Astrocyte of the hippocampus (primary cell): Measurements from ENCODE around the gene TP53BP1.
A peak's percentile ranks its signal among the peaks of the same experiment; 100 is the strongest.
"Not testable (repeated sequence)": the region's sequence is repeated elsewhere in the genome, so short reads cannot be mapped to it uniquely, and the experiment has no call there.

ENCODE experiments used
- DNase-seq: peaks from one replicate; pipeline ENCODE4 v3.0.0; 2011; ENCODE audit warnings: low read depth, low spot score

The TP53BP1 gene

DNA sequence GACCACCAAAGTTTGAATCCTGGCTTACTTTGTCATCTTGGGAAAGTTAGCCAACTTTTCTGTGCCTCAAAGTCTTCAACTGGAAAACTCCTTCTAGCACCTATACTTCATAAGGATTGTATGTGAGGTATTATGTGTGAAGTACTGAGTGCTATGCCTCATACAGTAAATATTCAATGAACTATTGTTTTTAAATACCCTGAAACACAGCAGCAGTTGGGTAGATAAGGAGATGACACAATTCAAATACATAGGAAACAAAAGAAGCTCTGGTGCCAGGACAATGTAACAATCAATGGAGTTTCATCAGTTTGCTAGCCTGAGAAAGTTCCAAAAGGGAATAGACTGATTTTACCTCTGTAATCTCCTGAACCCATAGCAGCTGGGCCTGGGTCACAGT is 78.8 kb downstream of the TP53BP1 start:
- DNase-seq, result no peak

GRCh38 chr15:43412096-43412495 is 80.9 kb downstream of the TP53BP1 start:
- DNase-seq, result no peak

- DNase-seq, result peak; percentile 16
Observed at GRCh38 chr15:43410572-43411214, 82.3 kb downstream of the TP53BP1 start.

DNA sequence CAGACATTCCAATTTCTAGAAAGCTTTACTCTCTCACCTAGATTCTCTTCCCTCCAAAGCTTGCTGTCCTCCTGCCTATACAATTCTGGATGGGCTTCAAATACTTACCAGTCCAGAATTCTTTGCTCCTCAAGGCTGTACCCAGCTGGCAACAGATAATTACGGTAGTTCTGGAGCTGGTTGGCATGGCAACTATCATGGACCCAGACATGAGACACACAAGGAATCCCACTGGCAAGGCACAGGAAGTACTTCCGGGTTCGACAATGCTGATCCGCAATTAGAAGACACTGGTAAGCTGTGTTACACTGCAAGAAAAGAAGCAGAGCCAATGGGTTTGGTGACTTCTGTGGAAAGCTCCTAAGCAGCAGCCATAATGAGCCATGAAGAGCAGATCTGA is 84.2 kb downstream of the TP53BP1 start:
- no peak for DNase-seq

- no peak for DNase-seq
Observed at GRCh38 chr15:43406808-43407207, 86.1 kb downstream of the TP53BP1 start.

- DNase-seq, result no peak
Observed at GRCh38 chr15:43406189-43406588, 86.8 kb downstream of the TP53BP1 start.

GRCh38 chr15:43404130-43404529 is 88.8 kb downstream of the TP53BP1 start:
- DNase-seq, result no peak

- no peak for DNase-seq
Observed at GRCh38 chr15:43403616-43404015, 89.3 kb downstream of the TP53BP1 start.

DNA sequence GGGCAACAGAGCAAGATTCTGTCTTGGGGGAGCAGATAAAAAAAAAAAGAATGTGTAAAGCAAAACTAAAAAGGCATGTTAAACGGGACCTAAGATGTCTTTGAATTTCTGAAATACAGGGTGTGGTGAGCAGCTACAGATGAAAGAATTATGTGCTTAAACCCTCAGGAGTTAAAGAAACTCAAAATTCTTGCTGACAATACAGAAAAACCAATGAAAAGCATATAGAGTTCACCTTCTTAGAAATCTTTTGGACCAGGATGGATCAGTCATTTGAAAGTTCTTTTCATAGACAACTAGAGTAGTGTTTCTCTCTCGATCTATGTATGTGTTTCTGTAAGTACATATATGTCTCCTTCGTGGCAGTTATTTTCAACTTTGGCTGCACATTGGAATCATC is 90.7 kb downstream of the TP53BP1 start:
- no peak for DNase-seq

- not testable (repeated sequence) for DNase-seq
Observed at GRCh38 chr15:43393592-43393991, 99.4 kb downstream of the TP53BP1 start.

GRCh38 chr15:43390723-43391122 is 102.2 kb downstream of the TP53BP1 start:
- DNase-seq, result peak; percentile 11

GRCh38 chr15:43383070-43383469 is 109.9 kb downstream of the TP53BP1 start:
- peak; percentile 50 for DNase-seq

- no peak for DNase-seq
Observed at GRCh38 chr15:43382310-43382709, 110.6 kb downstream of the TP53BP1 start.

DNA sequence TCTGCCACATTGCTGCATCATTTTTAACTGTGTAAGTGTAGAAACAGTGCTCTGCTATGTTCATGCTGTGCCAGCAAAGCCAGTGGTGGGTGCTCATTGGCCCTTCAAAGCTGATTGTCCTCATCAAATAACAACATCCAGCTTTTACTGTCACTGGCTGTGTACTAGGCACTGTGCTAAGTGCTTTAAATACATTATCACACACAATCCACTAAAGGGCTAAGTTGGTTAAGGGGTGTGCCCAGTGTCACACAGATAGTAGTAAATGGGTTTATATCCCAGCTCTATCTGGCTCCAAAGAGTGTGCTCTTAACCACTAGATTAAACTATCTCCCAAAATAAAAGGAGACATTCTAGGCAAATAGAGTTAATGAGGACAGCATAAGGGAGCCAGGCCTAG is 114.4 kb downstream of the TP53BP1 start:
- no peak for DNase-seq

DNA sequence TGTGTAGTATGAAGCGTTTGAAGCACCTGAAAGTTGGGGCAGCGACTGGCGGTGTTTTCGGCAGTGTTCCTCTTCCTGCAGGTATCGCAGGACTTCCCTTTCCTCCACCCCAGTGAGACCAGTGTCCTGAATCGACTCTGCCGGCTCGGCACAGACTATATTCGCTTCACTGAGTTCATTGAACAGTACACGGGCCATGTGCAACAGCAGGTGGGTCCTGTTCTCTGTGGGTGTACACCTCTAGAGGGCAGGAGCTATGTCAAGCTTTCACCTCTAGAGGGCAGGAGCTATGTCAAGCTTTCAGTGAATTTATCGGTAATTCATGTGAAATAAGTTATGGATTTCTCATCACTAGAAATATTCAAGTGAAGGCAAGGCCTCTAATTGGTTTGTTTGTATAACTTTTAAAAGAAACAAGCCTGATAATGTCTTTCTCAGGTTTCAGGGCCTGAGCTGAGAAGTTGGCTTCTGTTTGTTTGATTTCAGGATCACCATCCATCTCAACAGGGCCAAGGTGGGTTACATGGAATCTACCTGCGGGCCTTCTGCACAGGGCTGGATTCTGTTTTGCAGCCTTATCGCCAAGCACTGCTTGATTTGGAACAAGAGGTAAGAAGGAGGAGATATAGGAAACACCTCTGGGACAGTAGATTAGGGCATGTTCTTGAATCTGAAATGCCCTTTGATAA is 116.8 kb downstream of the TP53BP1 start:
- peak; percentile 41 for DNase-seq

GRCh38 chr15:43370975-43371974 is 121.7 kb downstream of the TP53BP1 start, which contains the start of the genes TUBGCP4 and ZSCAN29:
TUBGCP4 (plus strand) TSS chr15:43371101; CDS start chr15:43371355, 254 bp downstream.
ZSCAN29 (minus strand) TSS chr15:43371043; CDS start chr15:43369913, 1,130 bp downstream.
- peak; percentile 92 for DNase-seq

- peak; percentile 48 for DNase-seq
Observed at GRCh38 chr15:43370310-43370974, 122.5 kb downstream of the TP53BP1 start.

GRCh38 chr15:43361313-43361903 is 131.5 kb downstream of the TP53BP1 start:
- DNase-seq, result no peak

DNA sequence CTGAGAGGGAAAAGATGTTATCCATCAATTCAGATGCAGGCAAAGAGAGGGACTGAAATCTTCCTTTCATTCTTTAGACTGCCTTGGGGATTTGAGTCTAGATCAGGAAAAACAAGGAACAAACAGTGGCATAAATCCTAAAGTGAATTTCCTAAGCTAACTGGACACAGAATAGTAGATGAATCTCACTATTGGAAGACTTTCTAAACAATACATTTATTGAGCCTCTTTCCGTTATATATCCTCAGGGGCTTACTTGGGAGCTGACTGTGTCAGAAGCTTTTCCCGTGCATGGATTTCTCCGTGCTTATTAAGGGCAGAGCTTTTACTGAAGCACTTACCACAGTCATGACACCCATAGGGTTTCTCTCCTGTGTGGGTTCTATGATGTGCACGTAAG is 132.1 kb downstream of the TP53BP1 start:
- DNase-seq, result no peak
